H1 (cell line): ENCODE measurements around the gene USP24. TPM values are rescaled to one million over a fixed set of nuclear protein-coding genes. Genes with fewer than 3 reads are reported as not detected.

Experiments
- CTCF ChIA-PET: fragments of 300-600 bp; sonication (Branson Sonifier 250); formaldehyde crosslinking; loops from one replicate; lab custom pipeline; 2021; ENCODE audit not compliant: partially characterized antibody; lab: Charles Lee
- POLR2A ChIA-PET: fragments of 300-600 bp; sonication (Branson Sonifier 250); formaldehyde crosslinking; loops from one replicate; lab custom pipeline; 2021; ENCODE audit warnings: inconsistent platforms; ENCODE audit not compliant: partially characterized antibody; lab: Charles Lee
- DNase-seq, 2 experiments: peaks; one replicate each; pipeline versions ENCODE4 v3.0.0 to v3.0.0-alpha.2; 2010 to 2022; ENCODE audit warnings: low spot score in 2 of 2, low read depth in 1 of 2, mixed read lengths in 1 of 2
- FAIRE-seq: peaks from 2 replicates; lab custom pipeline; 2011; peaks lifted over from hg19 to GRCh38; lab: Jason Lieb, UNC
- H2AFZ ChIP-seq: 2 replicates; pipeline ENCODE4 v1.8.1; 2012; ENCODE audit warnings: low read length, inconsistent platforms
- H2AK5ac ChIP-seq: 2 replicates; pipeline ENCODE4 v1.6.1; 2013; ENCODE audit warnings: low read depth, low read length
- H2BK120ac ChIP-seq: replicated peaks from 2 replicates; pipeline ENCODE3; 2013; ENCODE audit warnings: low read depth, low read length, inconsistent platforms
- H2BK12ac ChIP-seq: 2 replicates; pipeline ENCODE4 v1.6.1; 2013; ENCODE audit warnings: low read depth, low read length
- H2BK15ac ChIP-seq: 2 replicates; pipeline ENCODE4 v1.6.1; 2013; ENCODE audit warnings: low read length
- H2BK20ac ChIP-seq: 2 replicates; pipeline ENCODE4 v1.6.1; 2013; ENCODE audit warnings: low read length
- H2BK5ac ChIP-seq: 2 replicates; pipeline ENCODE4 v1.6.1; 2013; ENCODE audit warnings: low read depth, low read length
- H3K14ac ChIP-seq: 2 replicates; pipeline ENCODE4 v1.6.1; 2013; ENCODE audit warnings: inconsistent platforms; ENCODE audit not compliant: insufficient read length
- H3K18ac ChIP-seq: 2 replicates; pipeline ENCODE4 v1.6.1; 2013; ENCODE audit warnings: low read length; ENCODE audit errors: extremely low read depth
- H3K23ac ChIP-seq: 2 replicates; pipeline ENCODE4 v1.6.1; 2013; ENCODE audit warnings: inconsistent platforms; ENCODE audit not compliant: insufficient read length
- H3K23me2 ChIP-seq: 2 replicates; pipeline ENCODE4 v1.6.1; 2013; ENCODE audit warnings: low read depth, low read length
- H3K27ac ChIP-seq: 2 replicates; pipeline ENCODE4 v1.6.1; 2011; ENCODE audit warnings: low read depth, low read length, inconsistent platforms
- H3K27me3 ChIP-seq, 4 experiments: replicated peaks in 1 of 4; 1 replicate in 1 of 4; 2 replicates in 3 of 4; pipeline versions ENCODE4 v1.6.1 to v1.8.1; 2011 to 2013; ENCODE audit warnings: low read length in 3 of 4, mild to moderate bottlenecking in 3 of 4, inconsistent platforms in 2 of 4, mixed read lengths in 2 of 4, moderate library complexity in 1 of 4; ENCODE audit not compliant: control insufficient read depth in 3 of 4, insufficient read depth in 3 of 4; ENCODE audit errors: extremely low read depth in 1 of 4
- H3K36me3 ChIP-seq, 4 experiments: 2 replicates each; pipeline versions ENCODE4 v1.6.1 to v1.8.1; 2011 to 2013; ENCODE audit warnings: mild to moderate bottlenecking in 4 of 4, low read length in 3 of 4, moderate library complexity in 2 of 4, control low read depth in 1 of 4, inconsistent platforms in 1 of 4; ENCODE audit not compliant: insufficient read depth in 4 of 4, control insufficient read depth in 2 of 4
- H3K4ac ChIP-seq: replicated peaks from 2 replicates; pipeline ENCODE3; 2013; ENCODE audit warnings: low read length, low read depth, mixed read lengths, inconsistent platforms; ENCODE audit not compliant: insufficient read length
- H3K4me1 ChIP-seq, 4 experiments: replicated peaks in 1 of 4; 1 replicate in 1 of 4; 2 replicates in 3 of 4; pipeline versions ENCODE4 v1.6.1 to v1.8.1; 2011 to 2013; ENCODE audit warnings: low read length in 3 of 4, inconsistent platforms in 2 of 4, mixed read lengths in 1 of 4; ENCODE audit not compliant: insufficient read depth in 4 of 4, control insufficient read depth in 3 of 4
- H3K4me2 ChIP-seq, 2 experiments: 2 replicates each; pipeline versions ENCODE4 v1.6.1 to v1.8.1; 2011 to 2013; ENCODE audit warnings: low read depth in 2 of 2, low read length in 2 of 2, control low read depth in 1 of 2, inconsistent platforms in 1 of 2, mild to moderate bottlenecking in 1 of 2; ENCODE audit not compliant: insufficient read depth in 1 of 2
- H3K4me3 ChIP-seq, 4 experiments: fragments of 200-600, 300-600 bp in 1 of 4; sonication (generic), shearing (Covaris generic), sonication (Bioruptor Twin) in 1 of 4; 2 replicates each; pipeline versions ENCODE4 v1.5.1 to v1.8.1; 2011 to 2016; ENCODE audit warnings: low read length in 4 of 4, low read depth in 3 of 4, control low read depth in 2 of 4, inconsistent platforms in 2 of 4, mild to moderate bottlenecking in 2 of 4, mixed read lengths in 1 of 4, moderate library complexity in 1 of 4; ENCODE audit not compliant: insufficient read depth in 2 of 4; ENCODE audit errors: extremely low read depth in 1 of 4
- H3K56ac ChIP-seq: replicated peaks from 2 replicates; pipeline ENCODE3; 2013; ENCODE audit warnings: low read depth, mild to moderate bottlenecking, mixed read lengths, low read length, inconsistent platforms; ENCODE audit not compliant: insufficient read length
- H3K79me1 ChIP-seq: 2 replicates; pipeline ENCODE4 v1.6.1; 2013; ENCODE audit warnings: low read depth, low read length, control low read depth
- H3K79me2 ChIP-seq, 2 experiments: 2 replicates each; pipeline versions ENCODE4 v1.6.1 to v1.8.1; 2012 to 2013; ENCODE audit warnings: low read length in 2 of 2, mild to moderate bottlenecking in 2 of 2, inconsistent platforms in 1 of 2; ENCODE audit not compliant: insufficient read depth in 2 of 2, control insufficient read depth in 1 of 2
- H3K9ac ChIP-seq, 4 experiments: replicated peaks in 1 of 4; 1 replicate in 1 of 4; 2 replicates in 3 of 4; pipeline versions ENCODE4 v1.6.1 to v1.8.1; 2011 to 2013; ENCODE audit warnings: low read depth in 3 of 4, low read length in 3 of 4, control low read depth in 2 of 4, mild to moderate bottlenecking in 2 of 4, moderate library complexity in 2 of 4, inconsistent platforms in 1 of 4; ENCODE audit errors: extremely low read depth in 1 of 4
- H3K9me3 ChIP-seq, 2 experiments: 2 replicates each; pipeline versions ENCODE4 v1.6.1 to v1.8.1; 2012 to 2013; ENCODE audit warnings: mild to moderate bottlenecking in 2 of 2, moderate library complexity in 2 of 2, control low read depth in 1 of 2, inconsistent platforms in 1 of 2, low read depth in 1 of 2, low read length in 1 of 2, mixed read lengths in 1 of 2; ENCODE audit not compliant: insufficient read depth in 2 of 2
- H4K20me1 ChIP-seq, 2 experiments: replicated peaks in 1 of 2; 2 replicates each; pipeline versions ENCODE3 to v1.8.1; 2011 to 2013; ENCODE audit warnings: inconsistent platforms in 2 of 2, low read length in 2 of 2, mild to moderate bottlenecking in 1 of 2; ENCODE audit not compliant: insufficient read depth in 2 of 2, control insufficient read depth in 1 of 2
- H4K5ac ChIP-seq: 2 replicates; pipeline ENCODE4 v1.6.1; 2013; ENCODE audit warnings: low read length, low read depth, mixed read lengths, inconsistent platforms; ENCODE audit not compliant: insufficient read length
- H4K8ac ChIP-seq: 2 replicates; pipeline ENCODE4 v1.8.0; 2013; ENCODE audit warnings: mild to moderate bottlenecking, moderate library complexity, low read length, inconsistent platforms; ENCODE audit not compliant: insufficient read depth; ENCODE audit errors: extremely low read depth
- H4K91ac ChIP-seq: replicated peaks from 2 replicates; pipeline ENCODE3; 2013; ENCODE audit warnings: low read length, mixed read lengths, inconsistent platforms; ENCODE audit not compliant: insufficient read length
- BCL11A ChIP-seq, 2 experiments: IDR thresholded peaks; one replicate each; pipeline ENCODE4 v1.6.1; 2011; ENCODE audit warnings: low read depth in 2 of 2, low read length in 2 of 2, mild to moderate bottlenecking in 2 of 2
- CTBP2 ChIP-seq: IDR thresholded peaks from 2 replicates; pipeline ENCODE4 v1.7.0; 2011; ENCODE audit warnings: borderline replicate concordance, mild to moderate bottlenecking, moderate library complexity, mixed read lengths, low read length; ENCODE audit not compliant: insufficient read depth, insufficient read length
- MAFK ChIP-seq: IDR thresholded peaks from 2 replicates; pipeline ENCODE4 v1.6.1; 2012; ENCODE audit warnings: low read depth, mild to moderate bottlenecking, improper control_type of control experiment, low read length
- PHF8 ChIP-seq: fragments of 200-600 bp; sonication (generic); conservative IDR thresholded peaks from 2 replicates; pipeline ENCODE4 v1.7.1; 2012; ENCODE audit warnings: low read depth, mild to moderate bottlenecking, inconsistent platforms, low read length, moderate library complexity
- RXRA ChIP-seq: IDR thresholded peaks from 2 replicates; pipeline ENCODE4 v1.6.1; 2011; ENCODE audit warnings: low read depth, mild to moderate bottlenecking, low read length, moderate library complexity; ENCODE audit not compliant: insufficient read depth
- SIN3A ChIP-seq, 2 experiments: IDR thresholded peaks in 1 of 2; conservative IDR thresholded peaks in 1 of 2; 2 replicates each; pipeline ENCODE4 v1.6.1; 2011 to 2012; ENCODE audit warnings: low read length in 2 of 2, improper control_type of control experiment in 1 of 2, low read depth in 1 of 2, mild to moderate bottlenecking in 1 of 2
- SP1 ChIP-seq: IDR thresholded peaks from 2 replicates; pipeline ENCODE4 v1.6.1; 2011; ENCODE audit warnings: low read depth, low read length
- SP2 ChIP-seq: IDR thresholded peaks from 2 replicates; pipeline ENCODE4 v1.6.1; 2012; ENCODE audit warnings: mild to moderate bottlenecking, low read length, inconsistent platforms
- SUZ12 ChIP-seq: fragments of 200-600 bp; sonication (generic); IDR thresholded peaks from 2 replicates; pipeline ENCODE4 v1.6.1; 2012; ENCODE audit warnings: mild to moderate bottlenecking, inconsistent platforms, low read length, moderate library complexity, mixed read lengths
- TAF1 ChIP-seq: IDR thresholded peaks from 2 replicates; pipeline ENCODE4 v1.6.1; 2011; ENCODE audit warnings: mild to moderate bottlenecking, low read depth, low read length
- TBP ChIP-seq: IDR thresholded peaks from 2 replicates; pipeline ENCODE4 v1.6.1; 2011; ENCODE audit warnings: low read depth, low read length, improper control_type of control experiment
- WGBS, 2 experiments: shearing (Covaris generic) in 1 of 2; methylation state at CpG; one replicate each; pipeline versions ENCODE4 v1.1.6 to v1.1.7; 2013 to 2015; ENCODE audit warnings: low lambda C conversion rate in 2 of 2, mixed read lengths in 2 of 2, inconsistent platforms in 1 of 2, low coverage in 1 of 2, missing lambda C conversion rate in 1 of 2; ENCODE audit not compliant: insufficient replicate concordance in 2 of 2, insufficient coverage in 1 of 2, insufficient read length in 1 of 2; ENCODE audit errors: extremely low coverage in 1 of 2, missing lambda C conversion rate in 1 of 2; 5-methylcytosine and 5-hydroxymethylcytosine counted together
- polyA plus RNA-seq, 7 experiments: library from polyadenylated mRNA; depleted of rRNA in 3 of 7; stranded (reverse) in 5 of 7; unstranded in 2 of 7; fragments of >200 nt in 5 of 7; fragments of 200-250 nt in 2 of 7; gene quantifications; 1 replicate in 5 of 7; 2 replicates in 1 of 7; 4 replicates in 1 of 7; pipeline versions ENCODE4 v1.2.1 to v1.2.3, GENCODE V29; 2011 to 2013; ENCODE audit warnings: missing spikeins in 2 of 7, mixed read lengths in 2 of 7
- total RNA-seq: library from RNA; stranded (reverse); fragmentation: NEBNext Ultra II Directional; extraction: Animal tissue kit (Norgen Biotek cat#: 25700); gene quantifications from 2 replicates; pipeline ENCODE4 v1.2.1, GENCODE V29; 2021
- TF ChIP-seq, protein P1 (sequence below): IDR thresholded peaks from 2 replicates; pipeline ENCODE4 v1.6.1; 2011; ENCODE audit warnings: low read length, improper control_type of control experiment

Gene USP24
- total and polyA plus RNA-seq, 2 of the 8 experiments (the other 6 are each of a cell fraction or from before 2014, with no cell fraction given), result 11.1 to 34.6 TPM

DNA sequence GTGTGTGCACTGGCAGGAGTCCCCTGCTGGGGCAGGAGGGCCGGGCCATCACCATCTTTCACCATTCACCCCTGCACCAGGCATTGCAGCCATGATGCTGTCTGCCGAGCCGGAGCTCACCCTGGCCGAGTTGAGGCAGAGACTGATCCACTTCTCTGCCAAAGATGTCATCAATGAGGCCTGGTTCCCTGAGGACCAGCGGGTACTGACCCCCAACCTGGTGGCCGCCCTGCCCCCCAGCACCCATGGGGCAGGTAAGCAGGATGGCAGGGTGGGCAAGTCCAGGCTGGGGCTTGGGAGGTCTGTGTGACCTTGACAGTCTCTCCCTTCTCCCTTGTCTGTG is 157.2 kb downstream of the USP24 start:
- Histone ChIP-seq H3K36me3 (peaks cover 0 to 16% (median 3%) of the 10 kb centered on the region in 4 experiments; a peak in 5 of 8 replicates), H2BK15ac (no peak overlapping the region), H4K91ac (no peak overlapping the region), H3K4me1 (no peaks in the 10 kb centered on the region), H3K18ac (no peak overlapping the region), H3K4me2 (no peak overlapping the region), H3K4me3 (no peak overlapping the region), H3K23ac (no peak overlapping the region), H2BK5ac (no peak overlapping the region), H3K23me2 (no peaks in the 10 kb centered on the region), H2BK12ac (no peak overlapping the region), H3K14ac (no peak overlapping the region), H3K9me3 (no peaks in the 10 kb centered on the region), H4K20me1 (peaks cover 0 to 17% of the 10 kb centered on the region in 2 experiments), H4K8ac (no peak overlapping the region), H3K4ac (no peak overlapping the region), H2BK120ac (no peak overlapping the region), H3K79me2 (no peaks in the 10 kb centered on the region), H4K5ac (no peak overlapping the region), H3K9ac (no peak overlapping the region), H2AK5ac (no peak overlapping the region), H3K56ac (no peak overlapping the region), H3K27ac (no peak overlapping the region), H2AFZ (no peak overlapping the region), H3K27me3 (no peaks in the 10 kb centered on the region), H3K79me1 (peaks cover 4% of the 10 kb centered on the region; the same call in 1 of the 2 replicates), H2BK20ac (no peak overlapping the region)
- DNase-seq (no peak), FAIRE-seq (no peak)
- ChIA-PET POLR2A (no interaction called here), CTCF (interaction anchor here (1.3 to 2.3 kb wide), 2 partner anchors 13 to 36 kb away, joined by 3 to 6 read pairs; no protein-coding TSS in a partner anchor)
- WGBS, 2 experiments, result 89% methylated on average over 6 of the region's 6 CpGs; no CpG with 5 or more reads in 1 of the 2 experiments
- TF ChIP-seq PHF8, result no peak
- no peak for TF ChIP-seq CTBP2
- no peak for TF ChIP-seq SP1
- TF ChIP-seq SUZ12, result no peak
- no peak for TF ChIP-seq BCL11A (IDR thresholded peaks at IDR 0.05; ENCODE audit: low read depth in 2 of 2, low read length in 2 of 2)
- no peak for TF ChIP-seq MAFK
- TF ChIP-seq TBP, result no peak
- TF ChIP-seq, protein P1, sequence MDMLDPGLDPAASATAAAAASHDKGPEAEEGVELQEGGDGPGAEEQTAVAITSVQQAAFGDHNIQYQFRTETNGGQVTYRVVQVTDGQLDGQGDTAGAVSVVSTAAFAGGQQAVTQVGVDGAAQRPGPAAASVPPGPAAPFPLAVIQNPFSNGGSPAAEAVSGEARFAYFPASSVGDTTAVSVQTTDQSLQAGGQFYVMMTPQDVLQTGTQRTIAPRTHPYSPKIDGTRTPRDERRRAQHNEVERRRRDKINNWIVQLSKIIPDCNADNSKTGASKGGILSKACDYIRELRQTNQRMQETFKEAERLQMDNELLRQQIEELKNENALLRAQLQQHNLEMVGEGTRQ, result no peak
- TF ChIP-seq SP2, result no peak
- TF ChIP-seq TAF1, result no peak
- TF ChIP-seq RXRA, result no peak
- no peak for TF ChIP-seq SIN3A (conservative IDR thresholded peaks at IDR 0.05 in 1 of 2, IDR thresholded peaks at IDR 0.05 in 1 of 2; ENCODE audit: low read depth in 1 of 2, low read length in 2 of 2)
